Activated gamma-delta T cell treated with Interleukin-2 at 50 U/mL for 16 hours (primary cell): ENCODE data around the gene XPR1.

ENCODE experiments used
- DNase-seq: peaks from one replicate; pipeline ENCODE4 v3.0.0-alpha.2; 2020

XPR1 gene

GRCh38 chr1:180615493-180616290 lies 16.1 kb upstream of the XPR1 start:
- no peak for DNase-seq

- DNase-seq = no peak
These were observed 15.4 kb upstream of the XPR1 start for GRCh38 chr1:180616439-180616838.

DNA sequence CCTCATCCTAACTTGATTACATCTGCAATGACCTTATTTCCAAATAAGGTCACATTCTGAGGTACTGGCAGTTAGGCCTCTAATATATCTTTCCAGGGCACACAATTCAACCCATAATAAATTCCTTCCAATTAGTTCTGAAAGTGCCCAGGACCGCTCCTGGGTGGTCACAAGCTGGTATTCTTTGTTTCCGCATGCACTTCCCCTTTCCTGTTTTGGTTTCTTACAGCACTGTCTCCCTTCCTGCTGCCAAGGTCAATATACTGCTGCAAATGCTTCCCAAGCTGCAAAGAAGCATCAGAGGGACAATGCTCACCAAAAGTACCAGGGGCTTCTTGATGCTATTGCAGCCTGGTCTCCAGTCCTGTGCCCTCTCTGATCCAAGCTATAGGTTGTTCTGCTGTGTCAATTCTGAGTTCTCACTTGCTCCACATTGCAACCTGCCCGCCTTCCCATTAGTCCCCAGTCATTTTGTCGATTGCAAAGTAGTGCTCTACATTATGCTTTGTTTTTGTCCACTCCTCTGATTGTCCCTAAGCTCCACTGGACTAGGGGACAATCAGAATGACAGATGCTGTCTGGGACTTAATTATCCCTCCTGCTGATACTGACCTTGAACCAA lies 13.9 kb upstream of the XPR1 start:
- DNase-seq = no peak

DNA sequence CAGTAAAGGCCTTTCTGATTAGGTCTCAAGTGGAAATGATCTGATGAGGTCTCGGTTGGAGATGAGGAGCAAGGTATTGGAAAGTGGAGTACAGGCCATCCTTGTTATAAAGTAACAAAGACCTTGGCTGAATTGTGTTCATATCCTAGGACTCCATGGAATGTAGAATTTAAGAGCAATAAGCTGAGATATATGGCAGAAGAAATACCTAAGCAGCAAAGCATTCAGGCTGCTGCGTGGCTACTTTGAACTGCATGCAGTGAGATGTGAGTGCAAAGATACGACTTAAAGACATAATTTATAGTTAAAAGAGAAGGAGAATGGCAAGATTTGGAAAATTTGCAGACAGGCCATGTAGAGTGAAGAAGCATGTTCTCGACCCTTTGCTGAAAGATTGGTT lies 11.2 kb upstream of the XPR1 start:
- DNase-seq = no peak

DNA sequence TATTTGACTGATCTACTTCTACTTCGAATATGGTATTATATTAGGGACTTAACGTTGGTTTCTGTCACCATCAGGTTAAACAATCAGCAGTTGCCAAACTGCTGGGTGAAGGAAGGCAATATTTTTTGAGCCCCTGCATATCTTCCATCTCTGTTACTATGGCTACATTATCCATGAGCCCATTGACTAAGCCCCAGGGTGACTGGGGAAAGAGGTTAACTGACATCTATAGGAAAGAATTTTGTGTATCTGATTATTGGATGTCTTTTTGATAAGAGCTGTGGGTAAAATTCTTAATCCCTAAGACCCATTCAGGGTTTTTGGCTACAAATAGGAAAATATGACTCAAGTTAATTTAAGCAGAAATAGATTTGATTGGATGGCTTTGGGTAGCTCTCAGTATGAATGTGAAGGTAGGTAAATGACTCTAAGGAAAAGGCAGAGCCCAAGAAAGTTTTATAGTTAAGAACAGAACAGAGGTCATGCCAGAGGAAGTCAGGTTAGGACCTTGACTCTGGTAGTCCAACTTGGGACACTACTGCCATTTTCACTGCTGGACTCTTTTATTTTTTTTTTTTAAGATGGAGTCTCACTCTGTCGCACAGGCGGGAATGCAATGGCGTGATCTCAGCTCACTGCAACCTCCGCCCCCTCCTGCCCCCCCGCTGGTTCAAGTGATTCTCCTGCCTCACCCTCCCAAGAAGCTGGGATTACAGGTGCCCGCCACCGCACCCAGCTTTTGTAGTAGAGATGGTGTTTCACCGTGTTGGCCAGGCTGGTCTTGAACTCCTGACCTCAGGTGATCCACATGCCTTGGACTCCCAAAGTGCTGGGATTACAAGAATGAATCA lies 8.9 kb upstream of the XPR1 start:
- no peak for DNase-seq

GRCh38 chr1:180623579-180624347 lies 8.1 kb upstream of the XPR1 start:
- DNase-seq = no peak

GRCh38 chr1:180626711-180627110 lies 5.1 kb upstream of the XPR1 start:
- no peak for DNase-seq

GRCh38 chr1:180627411-180627810 lies 4.4 kb upstream of the XPR1 start:
- DNase-seq = no peak

DNA sequence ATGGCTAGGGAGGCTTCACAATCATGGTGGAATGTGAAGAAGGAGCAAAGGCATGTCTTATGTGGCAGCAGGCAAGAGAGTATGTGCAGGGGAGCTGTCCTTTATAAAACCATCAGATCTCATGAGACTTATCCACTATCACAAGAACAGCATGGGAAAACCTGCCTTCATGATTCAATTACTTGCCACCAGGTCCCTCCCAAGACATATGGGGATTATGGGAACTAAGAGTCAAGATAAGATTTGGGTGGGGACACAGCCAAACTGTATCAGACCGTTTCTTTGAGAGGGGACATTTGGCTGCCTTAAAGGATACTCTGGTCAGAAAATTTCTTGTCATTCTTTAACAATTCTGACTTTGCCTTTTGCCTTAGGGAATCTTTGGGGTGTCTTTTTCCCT lies 3.2 kb upstream of the XPR1 start:
- DNase-seq = no peak

- DNase-seq = no peak
These were observed 1.2 kb upstream of the XPR1 start for GRCh38 chr1:180630408-180631193.

GRCh38 chr1:180631194-180631765 lies 542 bp upstream of the XPR1 start:
- DNase-seq = no peak

GRCh38 chr1:180632326-180633056 lies 669 bp downstream of the XPR1 start:
- peak; percentile 54 for DNase-seq

DNA sequence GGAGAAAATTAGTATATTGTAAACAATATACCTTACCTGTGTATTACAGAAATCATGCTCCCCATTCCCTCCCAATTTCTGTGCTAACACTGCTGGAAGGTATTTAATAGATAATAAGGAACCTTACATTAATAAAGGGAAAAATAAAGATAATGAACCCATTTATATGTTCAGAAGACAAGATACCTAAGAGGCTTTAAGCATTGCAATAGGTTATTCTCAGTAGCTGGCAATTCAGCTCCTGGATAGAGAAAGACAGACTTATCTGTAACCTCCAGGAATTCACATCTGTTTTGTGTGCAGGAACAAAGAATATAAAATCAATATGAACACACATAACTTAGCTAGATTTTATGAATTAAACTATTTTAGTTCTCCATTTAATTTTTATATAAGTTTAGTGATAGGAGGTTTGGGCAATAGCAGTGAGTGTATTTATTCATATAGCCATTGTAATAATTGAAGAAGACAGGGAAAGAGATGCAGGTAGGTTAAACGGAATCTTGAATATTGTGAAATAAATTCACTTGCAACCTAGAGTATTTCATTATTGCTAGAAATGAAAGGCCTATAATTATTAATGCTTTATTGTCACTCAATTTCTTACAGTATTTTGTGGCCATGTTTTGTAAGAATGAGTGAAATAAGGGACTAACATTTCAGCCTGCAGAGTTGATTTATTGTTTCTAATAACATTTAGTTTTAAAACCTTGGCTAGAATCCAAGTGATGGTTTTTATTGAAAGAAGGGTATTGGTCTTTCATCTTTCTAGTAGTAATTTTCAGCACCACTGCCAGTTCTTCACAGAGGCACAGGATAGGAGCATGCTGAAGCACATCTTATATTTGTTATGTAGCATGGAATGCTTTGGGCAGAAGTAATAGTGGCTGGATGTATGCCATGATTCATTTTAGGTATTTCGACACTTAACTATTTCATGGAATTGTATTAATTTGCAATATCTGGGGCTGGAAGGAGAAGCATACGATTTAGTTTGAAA lies 1.5 kb downstream of the XPR1 start:
- DNase-seq = no peak

- DNase-seq = no peak
These were observed 4.3 kb downstream of the XPR1 start for GRCh38 chr1:180636138-180636537.

- no peak for DNase-seq
These were observed 8.0 kb downstream of the XPR1 start for GRCh38 chr1:180639871-180640270.

- DNase-seq = no peak
These were observed 8.7 kb downstream of the XPR1 start for GRCh38 chr1:180640531-180640949.

- no peak for DNase-seq
These were observed 9.8 kb downstream of the XPR1 start for GRCh38 chr1:180641662-180642061.

DNA sequence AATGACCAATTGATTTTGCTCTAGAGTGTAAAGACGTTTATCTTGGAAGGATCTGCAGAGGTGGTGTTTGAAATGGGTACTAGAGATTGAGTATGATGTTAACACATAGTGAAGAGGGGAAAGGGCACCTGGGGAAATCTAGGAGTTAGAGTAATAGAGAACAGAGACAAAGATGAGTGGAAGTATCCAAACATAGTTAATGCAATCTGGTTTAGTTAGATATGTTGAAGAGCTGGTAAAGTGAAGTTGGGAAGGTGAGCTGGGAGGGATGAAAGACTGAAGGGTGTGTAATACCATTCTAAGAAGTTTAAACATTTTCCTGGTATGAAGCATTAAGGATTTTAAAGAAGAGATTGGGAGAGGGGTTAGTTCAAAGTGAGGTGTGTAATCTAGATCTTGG lies 11.0 kb downstream of the XPR1 start:
- no peak for DNase-seq

GRCh38 chr1:180643693-180644092 lies 11.9 kb downstream of the XPR1 start:
- no peak for DNase-seq
